HG02885 (cell line): ENCODE measurements around the gene RABIF.
"Not testable (repeated sequence)": the region's sequence is repeated elsewhere in the genome, so short reads cannot be mapped to it uniquely, and the experiment has no call there.

Experiments used
- ATAC-seq: cut with Tn5 transposase; IDR thresholded peaks from one replicate; pipeline ENCODE4 v1.9.1; 2021; ENCODE audit warnings: mild to moderate bottlenecking; ENCODE audit not compliant: unreplicated experiment, poor library complexity

Gene RABIF

DNA sequence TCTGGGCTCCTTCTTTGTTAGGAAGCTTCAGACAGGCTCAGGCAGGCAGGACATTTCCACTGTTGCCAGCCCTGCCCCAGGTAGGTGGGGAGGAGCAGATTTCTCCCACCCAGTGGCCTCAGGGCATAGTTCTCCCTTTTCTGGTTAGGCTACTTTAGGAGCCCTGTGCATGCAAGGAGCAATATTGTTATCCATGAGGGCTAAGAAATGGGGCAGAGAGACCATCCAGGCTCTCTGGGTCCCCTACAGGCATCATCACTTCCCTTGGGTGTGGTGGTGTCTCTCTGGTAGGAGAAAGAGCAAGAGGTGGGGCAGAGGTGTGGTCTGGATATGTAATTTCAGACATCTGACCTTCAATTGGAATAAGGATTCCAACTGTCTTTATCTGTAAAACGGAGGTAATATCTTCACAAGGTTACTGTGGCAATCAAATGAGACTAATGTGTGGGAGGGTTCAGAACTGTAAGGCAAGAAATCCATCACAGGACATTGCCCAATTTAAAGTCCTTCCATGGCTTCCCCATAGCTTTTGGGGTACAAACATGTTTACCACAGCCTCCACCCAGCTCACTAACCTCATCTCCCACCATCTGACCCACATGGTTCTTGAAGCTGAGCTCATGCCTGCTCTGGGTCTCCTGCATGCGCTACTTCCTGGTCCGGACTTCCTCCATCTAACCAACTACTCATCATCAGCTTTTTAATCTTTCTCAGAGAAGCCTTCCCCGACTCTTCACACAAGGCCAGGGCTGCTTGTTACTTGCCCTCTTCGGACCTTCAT, 52.1 kb downstream of the RABIF start:
- no peak for ATAC-seq

GRCh38 chr1:202835548-202836072, 53.3 kb downstream of the RABIF start:
- ATAC-seq: no peak

DNA sequence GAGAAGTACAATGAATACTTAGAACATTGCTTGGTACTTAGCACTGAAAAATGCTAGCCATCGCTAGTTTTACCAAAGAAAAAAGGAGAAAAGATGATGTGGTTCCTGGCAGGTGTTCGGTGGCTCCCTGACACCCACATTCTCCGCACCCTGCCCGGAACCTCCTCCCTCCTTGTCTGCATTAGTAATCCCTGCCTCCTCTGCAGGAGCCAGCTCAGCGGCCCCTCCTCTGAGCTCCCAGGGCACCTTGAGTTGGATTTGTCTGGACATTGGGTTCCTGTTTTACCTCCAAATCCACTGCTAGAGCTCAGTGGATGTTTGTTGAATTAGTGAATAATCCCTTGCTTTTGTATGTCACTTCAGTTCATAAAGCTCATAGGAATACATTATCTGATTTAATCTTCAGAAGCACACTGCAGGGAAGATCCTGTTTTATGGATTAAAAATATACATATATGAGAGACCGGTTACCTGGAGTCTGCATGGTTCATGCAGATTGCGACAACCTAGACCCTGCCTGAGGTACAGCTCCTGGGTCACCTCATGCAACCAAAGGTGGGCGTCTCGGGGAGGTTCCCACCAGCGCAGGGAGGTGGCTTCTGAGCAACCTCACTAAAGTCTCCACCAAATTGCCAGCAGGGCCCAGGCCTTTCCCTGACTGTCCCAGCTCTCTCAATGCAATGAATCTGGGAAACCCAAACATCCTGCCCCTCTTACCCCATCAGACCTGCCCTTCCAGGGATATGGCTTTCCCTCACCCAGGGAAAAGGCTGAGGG, 54.0 kb downstream of the RABIF start:
- no peak for ATAC-seq

DNA sequence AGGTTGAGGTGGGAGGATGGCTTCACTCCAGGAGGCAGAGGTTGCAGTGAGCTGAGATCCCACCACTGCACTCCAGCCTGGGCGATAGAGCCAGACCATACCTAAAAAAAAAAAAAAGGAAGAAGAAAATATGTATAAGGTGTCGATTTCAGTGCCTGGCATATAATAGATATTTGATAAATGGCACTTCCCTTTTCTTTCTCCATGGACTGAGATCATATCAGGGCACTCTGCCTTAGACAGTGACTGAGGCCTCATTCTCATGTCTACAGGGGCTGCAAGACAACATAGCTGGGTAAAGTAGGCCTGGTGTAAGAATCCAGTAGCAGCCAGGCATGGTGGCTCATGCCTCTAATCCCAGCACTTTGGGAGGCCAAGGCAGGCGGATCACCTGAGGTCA, 57.0 kb downstream of the RABIF start:
- ATAC-seq: no peak

GRCh38 chr1:202829223-202829622, 59.7 kb downstream of the RABIF start:
- not testable (repeated sequence) for ATAC-seq
